ENCODE data around the gene ZDHHC14. TPM values are rescaled to one million over a fixed set of nuclear protein-coding genes. Genes with fewer than 3 reads are reported as not detected.

ZDHHC14 gene
- total RNA-seq, 1 donor, result 7.9 TPM

- no peak overlapping the region for H3K4me3 ChIP-seq (ENCODE audit: low read depth, low read length)
- TF ChIP-seq CTCF (IDR thresholded peaks at IDR 0.05; ENCODE audit: insufficient read depth, low read length), result no peak
- DNase-seq (ENCODE audit: low read depth), result no peak
These were observed 212.0 kb downstream of the ZDHHC14 start for GRCh38 chr6:157592980-157593379.

GRCh38 chr6:157593596-157593995 lies 212.6 kb downstream of the ZDHHC14 start:
- no peak overlapping the region for H3K4me3 ChIP-seq (ENCODE audit: low read depth, low read length)
- no peak for DNase-seq (ENCODE audit: low read depth)
- no peak for TF ChIP-seq CTCF (IDR thresholded peaks at IDR 0.05; ENCODE audit: insufficient read depth, low read length)

GRCh38 chr6:157594292-157594691 lies 213.3 kb downstream of the ZDHHC14 start:
- DNase-seq (ENCODE audit: low read depth), result no peak
- TF ChIP-seq CTCF (IDR thresholded peaks at IDR 0.05; ENCODE audit: insufficient read depth, low read length), result no peak
- H3K4me3 ChIP-seq (ENCODE audit: low read depth, low read length), result no peak overlapping the region

GRCh38 chr6:157595768-157596167 lies 214.8 kb downstream of the ZDHHC14 start:
- no peak for DNase-seq (ENCODE audit: low read depth)
- H3K4me3 ChIP-seq (ENCODE audit: low read depth, low read length), result no peak overlapping the region
- no peak for TF ChIP-seq CTCF (IDR thresholded peaks at IDR 0.05; ENCODE audit: insufficient read depth, low read length)

GRCh38 chr6:157596461-157596860 lies 215.5 kb downstream of the ZDHHC14 start:
- DNase-seq (ENCODE audit: low read depth), result no peak
- no peak for TF ChIP-seq CTCF (IDR thresholded peaks at IDR 0.05; ENCODE audit: insufficient read depth, low read length)
- no peak overlapping the region for H3K4me3 ChIP-seq (ENCODE audit: low read depth, low read length)

GRCh38 chr6:157596886-157597285 lies 215.9 kb downstream of the ZDHHC14 start:
- DNase-seq (ENCODE audit: low read depth), result no peak
- TF ChIP-seq CTCF (IDR thresholded peaks at IDR 0.05; ENCODE audit: insufficient read depth, low read length), result no peak
- H3K4me3 ChIP-seq (ENCODE audit: low read depth, low read length), result no peak overlapping the region
